Medulla oblongata (tissue), 1 donor: Measurements from ENCODE around the gene ZNF648.
"Not testable (repeated sequence)": the region's sequence is repeated elsewhere in the genome, so short reads cannot be mapped to it uniquely, and the experiment has no call there.

ENCODE experiments used
- DNase-seq: peaks from one replicate; pipeline ENCODE4 v3.0.0-alpha.2; 2015; ENCODE audit errors: extremely low spot score

ZNF648 gene

DNA sequence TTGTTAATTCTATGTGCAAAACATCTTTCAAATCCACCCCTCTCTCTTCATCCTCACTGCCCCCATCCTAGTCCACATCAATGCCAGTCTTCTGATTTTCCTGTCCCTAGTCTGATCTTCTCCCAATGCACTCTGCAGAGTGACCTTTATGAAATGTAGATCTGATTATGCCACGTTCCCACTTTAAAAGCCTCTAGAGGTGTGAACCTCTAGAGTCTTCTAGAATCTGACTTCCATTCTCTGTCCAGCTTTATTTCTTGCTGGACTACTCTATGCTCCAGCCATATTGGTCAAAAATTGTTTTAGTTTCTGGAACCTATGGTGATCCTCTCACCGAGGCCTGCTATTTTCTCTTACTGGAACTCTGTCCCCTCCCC is 32.5 kb downstream of the ZNF648 start:
- no peak for DNase-seq

DNA sequence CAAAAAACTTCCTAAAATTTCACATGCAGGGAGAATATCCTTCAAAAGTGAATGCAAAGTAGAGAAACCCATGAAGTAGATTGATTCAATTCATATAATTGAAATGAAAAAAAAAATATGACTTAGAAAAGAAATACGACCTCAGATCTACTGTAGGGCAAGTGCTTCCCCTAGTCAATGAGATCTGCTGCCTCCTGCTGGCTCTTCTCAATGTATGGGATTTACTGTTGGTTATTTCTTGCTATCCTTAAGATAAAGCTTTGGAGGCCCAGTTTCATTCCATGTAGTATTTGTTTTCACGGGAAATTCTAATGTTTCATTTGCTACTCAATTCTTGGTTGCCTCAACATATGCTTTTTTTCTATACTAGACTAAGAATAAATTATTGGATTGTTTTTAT is 46.2 kb downstream of the ZNF648 start:
- DNase-seq: no peak

DNA sequence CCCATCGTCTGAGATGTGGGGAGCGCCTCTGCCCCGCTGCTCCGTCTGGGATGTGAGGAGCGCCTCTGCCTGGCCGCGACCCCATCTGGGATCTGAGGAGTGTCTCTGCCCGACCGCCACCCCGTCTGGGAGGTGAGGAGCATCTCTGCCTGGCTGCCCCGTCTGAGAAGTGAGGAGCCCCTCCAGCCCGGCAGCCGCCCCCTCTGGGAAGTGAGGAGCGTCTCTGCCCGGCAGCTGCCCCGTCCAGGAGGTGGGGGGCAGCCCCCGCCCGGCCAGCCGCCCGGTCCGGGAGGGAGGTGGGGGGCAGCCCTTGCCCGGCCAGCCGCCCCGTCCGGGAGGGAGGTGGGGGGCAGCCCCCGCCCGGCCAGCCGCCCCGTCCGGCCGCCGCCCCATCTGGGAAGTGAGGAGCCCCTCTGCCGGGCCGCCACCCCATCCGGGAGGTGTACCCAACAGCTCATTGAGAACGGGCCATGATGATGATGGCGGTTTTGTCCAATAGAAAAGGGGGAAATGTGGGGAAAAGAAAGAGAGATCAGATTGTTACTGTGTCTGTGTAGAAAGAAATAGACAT is 50.6 kb downstream of the ZNF648 start:
- DNase-seq: not testable (repeated sequence)

DNA sequence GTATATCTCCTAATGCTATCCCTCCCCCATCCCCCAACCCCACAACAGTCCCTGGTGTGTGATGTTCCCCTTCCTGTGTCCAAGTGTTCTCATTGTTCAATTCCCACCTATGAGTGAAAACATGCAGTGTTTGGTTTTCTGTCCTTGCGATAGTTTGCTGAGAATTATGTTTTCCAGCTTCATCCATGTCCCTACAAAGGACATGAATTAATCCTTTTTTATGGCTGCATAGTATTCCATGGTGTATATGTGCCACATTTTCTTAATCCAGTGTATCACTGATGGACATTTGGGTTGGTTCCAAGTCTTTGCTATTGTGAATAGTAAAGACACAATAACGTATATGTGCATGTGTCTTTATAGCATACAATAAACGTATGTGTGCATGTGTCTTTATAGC is 56.1 kb downstream of the ZNF648 start:
- not testable (repeated sequence) for DNase-seq

DNA sequence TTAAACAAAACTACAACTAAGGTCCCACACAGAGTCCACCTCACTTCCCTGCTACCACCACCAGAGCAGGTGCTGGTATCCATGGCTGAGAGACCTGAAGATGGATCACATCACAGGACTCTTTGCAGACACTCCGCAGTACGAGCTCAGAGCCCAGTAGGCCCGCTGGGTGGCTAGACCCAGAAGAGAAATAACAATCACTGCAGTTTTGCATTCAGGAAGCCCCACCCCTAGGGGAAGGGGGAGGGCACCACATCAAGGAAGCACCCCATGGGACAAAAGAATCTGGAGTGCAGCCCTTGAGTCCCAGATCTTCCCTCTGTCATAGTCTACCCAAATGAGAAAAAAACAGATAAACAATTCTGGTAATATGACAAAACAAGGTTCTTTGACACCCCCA is 56.9 kb downstream of the ZNF648 start:
- DNase-seq: no peak
